GM18499 (cell line): ENCODE data around the gene ASPSCR1.
"Not testable (repeated sequence)": the region's sequence is repeated elsewhere in the genome, so short reads cannot be mapped to it uniquely, and the experiment has no call there.

Source experiments
- ATAC-seq: cut with Tn5 transposase; IDR thresholded peaks from one replicate; pipeline ENCODE4 v1.9.1; 2021; ENCODE audit warnings: moderate number of reproducible peaks; ENCODE audit not compliant: insufficient read depth, unreplicated experiment

The ASPSCR1 gene

DNA sequence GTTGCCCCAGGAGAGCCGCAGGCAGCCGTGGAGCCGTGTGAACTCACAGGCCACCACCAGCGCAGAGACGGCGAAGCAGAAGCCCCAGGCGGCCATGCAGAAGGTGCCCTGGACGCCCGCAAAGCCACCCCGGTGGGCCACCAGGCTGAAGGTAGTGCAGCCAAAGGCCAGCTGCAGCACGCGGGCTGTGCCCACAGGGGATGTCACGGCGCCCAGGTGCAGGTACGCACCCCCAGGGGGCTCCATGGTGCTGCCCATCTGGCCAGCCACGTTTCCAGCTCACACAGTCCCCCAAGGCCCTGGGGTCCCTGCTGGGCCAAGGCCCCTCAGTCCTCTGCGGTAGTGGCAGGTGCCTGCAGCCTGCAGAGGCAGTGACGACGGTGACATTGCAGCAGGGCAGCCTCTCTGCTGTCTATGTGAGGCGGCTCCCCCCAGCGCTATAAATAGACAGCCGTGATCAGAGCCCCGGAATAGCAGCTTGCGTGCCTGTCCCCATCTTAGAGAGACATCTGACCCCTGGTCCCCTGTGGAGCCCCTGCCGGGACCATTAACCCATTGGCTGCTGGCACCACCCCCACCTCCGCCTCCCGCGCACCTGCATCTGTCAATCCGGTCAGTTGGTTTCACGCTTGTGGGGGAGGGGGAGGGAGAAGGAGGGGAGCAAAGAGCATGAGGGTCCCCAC is 35.8 kb upstream of the ASPSCR1 start:
- no peak for ATAC-seq

DNA sequence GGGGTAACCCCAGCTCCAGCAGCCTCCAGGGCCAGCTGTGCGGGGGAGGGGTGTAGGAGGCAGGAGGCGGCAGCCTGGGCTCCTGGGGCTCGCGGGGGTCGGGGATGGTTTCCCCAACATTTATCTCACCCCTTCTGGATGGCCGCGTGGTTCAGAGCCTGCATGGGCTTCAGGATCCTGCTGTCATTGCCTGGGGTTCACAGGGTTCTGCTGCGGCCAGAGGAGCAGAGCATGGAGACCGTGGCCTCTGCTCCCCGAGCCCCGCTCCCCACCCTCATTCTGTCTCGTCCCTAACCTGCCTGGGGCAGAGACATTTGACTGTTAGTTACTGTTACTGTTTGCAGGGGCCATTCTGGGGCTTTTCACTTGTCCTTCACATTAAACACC is 35.3 kb upstream of the ASPSCR1 start:
- no peak for ATAC-seq

DNA sequence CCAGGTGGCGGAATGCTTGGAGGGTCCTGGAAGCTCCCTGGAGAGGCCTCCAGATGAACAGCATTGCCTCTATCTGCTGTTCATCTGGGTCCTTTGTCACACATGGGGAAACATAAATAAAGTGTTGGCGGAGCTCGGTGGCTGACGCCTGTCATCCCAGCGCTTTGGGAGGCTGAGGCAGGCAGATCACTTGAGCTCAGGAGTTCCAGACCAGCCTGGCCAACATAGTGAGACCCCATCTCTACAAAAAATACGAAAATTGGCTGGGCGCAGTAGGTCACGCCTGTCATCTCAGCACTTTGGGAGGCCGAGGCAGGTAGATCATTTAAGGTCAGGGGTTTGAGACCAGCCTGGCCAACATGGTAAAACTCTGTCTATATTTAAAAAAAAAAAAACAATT is 32.6 kb upstream of the ASPSCR1 start:
- no peak for ATAC-seq

DNA sequence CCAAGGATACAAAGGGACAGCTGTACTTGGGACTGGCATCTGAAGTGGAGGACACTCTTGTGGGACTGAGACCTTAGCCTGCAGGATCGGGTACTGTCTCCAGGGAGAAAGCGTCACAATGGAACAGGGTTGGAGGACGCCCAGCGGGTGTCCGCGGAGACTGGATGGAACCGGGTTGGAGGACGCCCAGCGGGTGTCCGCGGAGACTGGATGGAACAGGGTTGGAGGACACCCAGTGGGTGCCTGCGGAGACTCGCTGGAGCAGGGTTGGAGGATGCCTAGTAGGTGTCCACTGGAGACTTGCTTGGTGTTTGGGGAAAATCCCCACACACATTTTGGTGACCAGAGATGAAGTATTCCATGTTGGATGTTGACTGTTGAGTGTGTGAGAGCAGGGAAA is 30.2 kb upstream of the ASPSCR1 start, which contains the start of gene MYADML2:
Gene MYADML2, minus strand, starts transcription at position 45 of the 400 bp plus-strand sequence. CDS start 5,492 bp downstream, outside the sequence.
- no peak for ATAC-seq

- no peak for ATAC-seq
Measured at GRCh38 chr17:81948635-81949378, 28.6 kb upstream of the ASPSCR1 start.

DNA sequence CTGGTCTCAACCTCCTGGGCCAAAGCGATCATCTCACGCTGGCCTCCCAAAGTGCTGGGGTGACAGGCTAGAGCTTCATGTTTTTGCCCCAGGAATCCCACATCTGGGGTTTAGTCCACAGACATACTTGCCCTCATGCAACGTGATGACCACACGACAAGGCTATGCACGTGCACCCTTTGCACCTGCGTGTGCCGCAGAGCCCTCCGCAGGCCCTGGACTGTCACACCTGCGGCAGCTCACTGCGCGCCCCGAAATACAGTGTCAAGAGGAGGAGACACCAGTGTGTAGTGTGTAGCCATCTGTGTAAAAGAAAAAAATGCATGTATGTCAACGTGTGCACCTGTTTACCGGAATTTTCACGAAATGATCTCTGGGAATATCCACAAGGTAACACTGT is 26.9 kb upstream of the ASPSCR1 start:
- ATAC-seq: no peak

GRCh38 chr17:81951785-81952684 is 25.4 kb upstream of the ASPSCR1 start:
- no peak for ATAC-seq

- no peak for ATAC-seq
Measured at GRCh38 chr17:81952792-81953228, 24.6 kb upstream of the ASPSCR1 start.

GRCh38 chr17:81953443-81953842 is 24.0 kb upstream of the ASPSCR1 start:
- ATAC-seq: not testable (repeated sequence)

DNA sequence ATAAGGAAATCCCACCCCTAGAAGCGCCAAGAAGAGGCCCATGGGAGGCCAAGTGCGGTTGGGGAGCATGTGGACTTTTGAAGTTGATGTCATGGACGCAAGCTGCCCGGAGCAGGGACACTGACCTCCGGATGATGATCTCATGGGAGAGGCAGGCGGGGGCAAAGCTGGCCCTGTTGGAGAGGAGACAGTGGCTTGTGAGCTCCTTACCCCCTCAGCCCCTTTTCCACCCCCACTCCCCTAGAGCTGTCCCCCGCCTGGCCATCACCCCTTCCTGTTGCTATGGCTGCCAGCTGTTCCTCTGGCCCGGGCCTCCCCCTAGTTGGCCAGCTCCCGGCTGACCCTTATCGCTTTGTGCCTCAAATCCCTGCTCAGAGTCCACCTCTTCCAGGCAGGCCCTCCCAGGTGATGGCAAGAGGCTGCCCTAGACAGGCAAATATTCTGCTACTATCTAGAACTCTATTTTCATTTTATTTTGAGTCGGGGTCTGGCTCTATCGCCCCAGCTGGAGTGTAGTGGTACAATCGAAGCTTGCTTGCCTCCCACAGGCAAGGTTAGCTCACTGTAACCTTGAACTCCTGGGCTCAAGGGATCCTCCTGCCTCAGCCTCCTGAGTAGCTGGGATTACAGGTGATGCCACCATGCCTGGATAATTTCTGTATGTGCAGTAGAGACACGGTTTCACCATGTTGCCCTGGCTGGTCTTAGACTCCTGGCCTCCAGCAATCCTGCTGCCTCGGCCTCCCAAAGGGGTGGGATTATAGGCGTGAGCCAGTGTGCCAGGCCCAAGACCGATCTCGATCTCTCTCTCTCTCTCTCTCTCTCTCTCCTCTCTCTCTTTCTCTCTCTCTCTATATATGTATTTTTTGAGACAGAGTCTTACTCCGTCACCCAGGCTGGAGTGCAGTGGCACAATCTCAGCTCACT is 23.0 kb upstream of the ASPSCR1 start:
- ATAC-seq: no peak

DNA sequence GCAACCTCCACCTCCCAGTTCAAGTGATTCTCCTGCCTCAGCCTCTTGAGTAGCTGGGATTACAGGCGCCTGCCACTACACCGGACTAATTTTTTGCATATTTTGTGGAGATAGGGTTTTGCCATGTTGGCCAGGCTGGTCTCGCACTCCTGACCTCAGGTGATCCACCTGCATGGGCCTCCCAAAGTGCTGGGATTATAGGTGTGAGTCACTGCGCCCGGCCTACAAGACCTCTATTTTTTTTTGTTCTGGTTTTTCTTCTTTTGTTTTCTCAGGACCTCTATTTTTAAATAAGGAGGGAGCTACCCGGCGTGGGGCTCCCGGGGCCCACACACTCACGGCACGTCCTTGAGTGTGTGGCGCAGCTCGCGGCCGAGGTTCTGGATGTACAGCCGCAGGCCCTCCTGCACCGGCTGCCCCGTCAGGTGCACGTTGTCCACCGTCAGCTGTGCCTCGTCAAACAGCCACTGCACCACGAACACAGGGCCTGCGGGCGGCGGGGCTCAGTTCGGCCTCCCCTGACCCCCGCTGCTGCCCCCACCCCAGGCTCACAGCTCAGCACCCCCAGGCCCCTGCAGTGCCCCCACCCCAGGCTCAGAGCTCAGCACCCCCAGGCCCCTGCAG is 22.3 kb upstream of the ASPSCR1 start:
- ATAC-seq: no peak

GRCh38 chr17:81955756-81956544 is 21.5 kb upstream of the ASPSCR1 start:
- ATAC-seq: no peak

DNA sequence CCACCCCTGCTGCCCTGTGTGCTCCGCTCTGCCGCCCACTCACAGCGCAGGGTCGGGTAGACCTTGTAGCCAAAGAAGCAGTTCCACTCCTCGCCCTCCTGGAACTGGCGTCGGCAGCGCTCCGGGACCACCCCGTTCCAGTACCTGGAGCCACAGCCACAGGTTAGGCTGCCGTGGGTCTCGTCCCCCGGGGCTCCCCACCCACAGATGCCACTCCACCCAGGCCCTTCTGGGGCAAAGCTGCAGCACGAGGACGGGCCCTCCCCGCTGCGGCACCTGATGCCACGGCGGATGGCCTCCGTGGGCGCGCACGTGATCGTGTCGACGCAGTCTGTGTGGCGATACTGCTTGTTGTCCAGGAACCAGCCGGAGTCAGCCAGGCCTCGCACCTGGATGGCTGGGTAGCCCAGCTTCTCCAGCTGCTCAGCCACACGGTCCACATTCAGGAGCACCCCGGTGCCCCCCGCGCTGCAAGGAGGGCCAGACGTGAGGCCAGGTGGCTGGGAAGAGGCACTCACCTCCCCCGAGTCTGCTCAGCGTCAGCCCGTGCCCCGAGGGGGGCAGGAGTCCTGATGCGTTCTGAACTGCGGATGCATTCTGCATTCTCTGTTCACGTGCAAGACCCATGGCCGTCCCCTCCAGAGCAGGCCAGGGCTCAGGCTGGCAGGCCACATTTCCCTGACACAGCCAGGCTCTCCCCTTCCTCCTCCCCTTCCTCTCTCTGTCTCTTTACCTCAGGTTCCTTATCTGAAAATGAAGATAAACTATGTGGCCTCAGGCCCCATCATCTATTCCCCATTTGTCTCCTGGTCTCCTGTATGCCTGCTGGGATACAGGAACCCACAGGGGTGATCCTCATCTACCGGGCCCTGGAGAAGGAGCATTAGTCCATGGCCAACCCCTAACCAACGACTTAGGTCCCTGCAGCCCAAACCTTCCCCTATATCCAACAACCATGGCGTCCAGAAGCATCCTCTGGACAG is 20.5 kb upstream of the ASPSCR1 start:
- no peak for ATAC-seq

DNA sequence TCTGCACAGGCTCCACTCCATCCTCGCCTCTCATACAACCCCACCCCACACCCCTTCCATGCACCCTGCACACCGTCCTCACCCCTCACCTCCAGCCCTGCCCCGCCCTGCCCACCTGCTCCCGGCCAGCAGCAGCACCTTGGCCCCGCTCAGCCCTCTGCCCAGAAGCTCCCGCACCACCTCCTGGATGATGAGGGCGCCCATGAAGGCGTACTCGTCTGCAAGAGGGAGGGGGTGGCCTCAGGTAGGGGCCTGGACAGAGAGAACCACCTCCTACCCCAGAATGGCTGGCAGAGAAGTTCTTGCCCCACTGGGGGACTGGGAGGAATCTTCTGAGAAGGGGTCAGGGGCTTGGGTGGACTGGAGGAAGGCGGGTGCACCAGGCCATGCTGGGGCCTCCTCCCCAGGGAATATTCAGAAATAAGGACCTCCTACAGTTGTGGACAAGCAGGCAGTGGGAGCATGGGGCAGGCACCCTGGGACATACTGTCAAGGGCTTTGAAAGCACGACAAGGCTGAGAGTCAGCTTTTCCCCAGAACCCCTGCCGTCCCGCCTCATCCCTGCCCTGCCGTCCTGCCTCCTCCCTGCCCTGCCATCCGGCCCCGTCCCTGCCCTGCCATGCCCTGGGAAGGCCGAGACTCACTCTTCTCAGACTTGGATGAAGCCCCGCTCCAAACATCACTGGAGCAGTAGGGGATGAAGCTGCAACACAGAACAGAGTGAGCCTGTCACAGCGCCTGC is 19.6 kb upstream of the ASPSCR1 start:
- ATAC-seq: no peak

GRCh38 chr17:81958633-81959342 is 18.6 kb upstream of the ASPSCR1 start:
- ATAC-seq: no peak
